Thoracic aorta (tissue), 2 donors: ENCODE data around the gene KLHL26. TPM values are rescaled to one million over a fixed set of nuclear protein-coding genes. Genes with fewer than 3 reads are reported as not detected.
"Not testable (repeated sequence)": the region's sequence is repeated elsewhere in the genome, so short reads cannot be mapped to it uniquely, and the experiment has no call there.

ENCODE experiments used
- ATAC-seq: fragments of 150-250 bp; one replicate; pipeline ENCODE4 v1.8.0; 2017; ENCODE audit warnings: low read depth; ENCODE audit not compliant: insufficient number of reproducible peaks, low FRiP score
- DNase-seq: peaks from one replicate; pipeline ENCODE4 v3.0.0-alpha.2; 2020; ENCODE audit warnings: low spot score
- H3K27ac ChIP-seq, 2 donors: fragments of 200-600 bp; sonication (generic); 1 replicate in 1 of 2; 2 replicates in 1 of 2; pipeline ENCODE4 v1.5.1; 2016; ENCODE audit warnings: mild to moderate bottlenecking in 2 of 2, moderate library complexity in 2 of 2
- H3K27me3 ChIP-seq: fragments of 200-600 bp; sonication (generic); replicated peaks from 2 replicates; pipeline ENCODE4 v1.6.0; 2016; ENCODE audit warnings: mild to moderate bottlenecking; ENCODE audit not compliant: insufficient read depth
- H3K36me3 ChIP-seq: fragments of 200-600 bp; sonication (generic); one replicate; pipeline ENCODE4 v1.5.1; 2016
- H3K4me1 ChIP-seq, 2 donors: fragments of 200-600 bp; sonication (generic); 1 replicate in 1 of 2; 2 replicates in 1 of 2; pipeline versions ENCODE4 v1.5.1 to v1.6.0; 2016; ENCODE audit warnings: low read depth in 2 of 2, mild to moderate bottlenecking in 1 of 2; ENCODE audit not compliant: control insufficient read depth in 1 of 2
- H3K4me3 ChIP-seq: fragments of 200-600 bp; sonication (generic); 2 replicates; pipeline ENCODE4 v1.5.1; 2016; ENCODE audit warnings: mild to moderate bottlenecking
- H3K9me3 ChIP-seq: fragments of 200-600 bp; sonication (generic); 2 replicates; pipeline ENCODE4 v1.5.1; 2016
- CTCF ChIP-seq: fragments of 200-600 bp; sonication (generic); IDR thresholded peaks from one replicate; pipeline ENCODE4 v1.5.1; 2019; ENCODE audit warnings: antibody characterized with exemption
- total RNA-seq, 2 donors: library from RNA; depleted of rRNA; stranded (reverse); fragments of >200 nt; gene quantifications; one replicate each; pipeline versions ENCODE4 v1.1.0 to v1.2.3, GENCODE V29; 2016

Gene KLHL26
- total RNA-seq, 2 donors from 2014 or later, result 11.2 to 24.5 TPM

- TF ChIP-seq CTCF, result no peak
- Histone ChIP-seq H3K36me3 (no peaks in the 10 kb centered on the region), H3K9me3 (no peaks in the 10 kb centered on the region), H3K4me3 (no peak overlapping the region), H3K27ac (no peak overlapping the region), H3K27me3 (no peaks in the 10 kb centered on the region), H3K4me1 (peaks cover 6 to 33% of the 10 kb centered on the region in 2 donors)
- ATAC-seq (no peak), DNase-seq (no peak)
Measured at GRCh38 chr19:18676692-18677091, 39.9 kb downstream of the KLHL26 start.

GRCh38 chr19:18677156-18677555, 40.3 kb downstream of the KLHL26 start:
- ATAC-seq (no peak), DNase-seq (no peak)
- Histone ChIP-seq H3K27me3 (no peaks in the 10 kb centered on the region), H3K4me3 (no peak overlapping the region), H3K36me3 (no peaks in the 10 kb centered on the region), H3K9me3 (no peaks in the 10 kb centered on the region), H3K27ac (no peak overlapping the region), H3K4me1 (peaks cover 6 to 28% of the 10 kb centered on the region in 2 donors)
- TF ChIP-seq CTCF, result no peak

- H3K27ac ChIP-seq, DNase-seq, ATAC-seq, H3K4me3 ChIP-seq, H3K36me3 ChIP-seq, H3K27me3 ChIP-seq, H3K9me3 ChIP-seq: not testable (repeated sequence)
- H3K4me1 ChIP-seq, result peaks cover 13 to 31% of the 10 kb centered on the region in 2 donors
Measured at GRCh38 chr19:18680148-18680547, 43.3 kb downstream of the KLHL26 start.

- Histone ChIP-seq H3K36me3 (no peaks in the 10 kb centered on the region), H3K27me3 (no peaks in the 10 kb centered on the region), H3K4me3 (peak overlapping the region; percentile 80), H3K4me1 (peaks cover 13 to 24% of the 10 kb centered on the region in 2 donors), H3K27ac (peak overlapping the region in 1 of 2 donors; percentile 78), H3K9me3 (no peaks in the 10 kb centered on the region)
- no peak for DNase-seq
- no peak for ATAC-seq
- no peak for TF ChIP-seq CTCF
Measured at GRCh38 chr19:18682807-18683108, 45.9 kb downstream of the KLHL26 start.

GRCh38 chr19:18683109-18683957, 46.5 kb downstream of the KLHL26 start, which contains the start of gene CRTC1:
Gene CRTC1 (plus strand): TSS chr19:18683680. CDS start chr19:18683703, 23 bp downstream.
- Histone ChIP-seq H3K27me3 (no peaks in the 10 kb centered on the region), H3K27ac (peak within 1 kb of the TSS in 1 of 2 donors; percentile 78), H3K4me1 (peaks cover 11 to 18% of the 10 kb centered on the region in 2 donors), H3K36me3 (no peaks in the 10 kb centered on the region), H3K9me3 (no peaks in the 10 kb centered on the region), H3K4me3 (peak within 1 kb of the TSS; percentile 80)
- peak; percentile 38 for DNase-seq
- no peak for TF ChIP-seq CTCF
- ATAC-seq, result peak; percentile 61
